A549 (cell line): Measurements from ENCODE around the gene OR1J1. TPM values are rescaled to one million over a fixed set of nuclear protein-coding genes. Genes with fewer than 3 reads are reported as not detected.

Source experiments
- ATAC-seq, 2 experiments: fragments of 200-7000 bp in 1 of 2; fragments of >200 bp in 1 of 2; cut with Nextera tagmentation in 1 of 2; cut with Tn5 transposase in 1 of 2; 3 replicates each; pipeline versions ENCODE4 v1.8.0 to v1.9.1; 2018 to 2020; ENCODE audit warnings: mild to moderate bottlenecking in 1 of 2, moderate library complexity in 1 of 2
- CTCF ChIA-PET: fragments of 300-600 bp; sonication (Branson Sonifier 250); formaldehyde crosslinking; extraction: SDS; loops from one replicate; lab custom pipeline; 2021; ENCODE audit warnings: antibody characterized with exemption, inconsistent platforms; lab: Yijun Ruan, JAX
- POLR2A ChIA-PET: fragments of 350-600 bp; formaldehyde crosslinking; extraction: SDS; loops from one replicate; lab custom pipeline; 2021; ENCODE audit warnings: antibody characterized with exemption, inconsistent platforms; lab: Yijun Ruan, JAX
- DNase-seq, 2 experiments: peaks; one replicate each; pipeline versions ENCODE4 v3.0.0 to v3.0.0-alpha.2; 2011 to 2016; ENCODE audit warnings: low read depth in 1 of 2, low spot score in 1 of 2
- FAIRE-seq: peaks from 2 replicates; lab custom pipeline; 2011; peaks lifted over from hg19 to GRCh38; lab: Jason Lieb, UNC
- H3K27ac ChIP-seq, 2 experiments: fragments of >200 bp; sonication (Bioruptor Twin); formaldehyde crosslinking; 3 replicates each; pipeline ENCODE4 v1.5.1; 2016 to 2017
- H3K4me1 ChIP-seq: fragments of >200 bp; sonication (Bioruptor Twin); formaldehyde crosslinking; 3 replicates; pipeline ENCODE4 v1.6.1; 2016
- H3K4me2 ChIP-seq: fragments of >200 bp; sonication (Bioruptor Twin); formaldehyde crosslinking; 3 replicates; pipeline ENCODE4 v1.6.1; 2016
- H3K4me3 ChIP-seq: fragments of >200 bp; sonication (Bioruptor Twin); formaldehyde crosslinking; 3 replicates; pipeline ENCODE4 v1.5.1; 2016
- H3K9me3 ChIP-seq: fragments of >200 bp; sonication (Bioruptor Twin); formaldehyde crosslinking; 3 replicates; pipeline ENCODE4 v1.6.1; 2016
- BHLHE40 ChIP-seq: IDR thresholded peaks from 2 replicates; pipeline ENCODE4 v1.6.1; 2012; ENCODE audit warnings: low read depth, low read length, inconsistent platforms
- CBX8 ChIP-seq: fragments of 200-600 bp; sonication (generic); IDR thresholded peaks from 2 replicates; pipeline ENCODE4 v1.6.1; 2016
- CHD2 ChIP-seq: fragments of 150-350 bp; IDR thresholded peaks from 2 replicates; pipeline ENCODE4 v1.6.1; 2014; ENCODE audit warnings: low read length; ENCODE audit not compliant: partially characterized antibody
- CHD4 ChIP-seq: fragments of 200-600 bp; sonication (generic); IDR thresholded peaks from 2 replicates; pipeline ENCODE4 v1.6.1; 2016; ENCODE audit warnings: antibody characterized with exemption, mild to moderate bottlenecking, borderline replicate concordance
- EHF ChIP-seq: fragments of 250-450 bp; sonication (Bioruptor Pico); IDR thresholded peaks from 2 replicates; pipeline ENCODE4 v1.5.0; 2020; ENCODE audit warnings: mild to moderate bottlenecking
- EHMT2 ChIP-seq: fragments of 200-600 bp; sonication (generic); IDR thresholded peaks from 2 replicates; pipeline ENCODE4 v1.6.1; 2016; ENCODE audit warnings: antibody characterized with exemption, low read depth, mild to moderate bottlenecking, moderate library complexity
- EP300 ChIP-seq, 2 experiments: fragments of >200 bp; sonication (Bioruptor Twin); formaldehyde crosslinking; IDR thresholded peaks; 2 replicates in 1 of 2; 3 replicates in 1 of 2; pipeline ENCODE4 v1.6.1; 2016 to 2017
- ESRRA ChIP-seq: fragments of 150-350 bp; IDR thresholded peaks from 2 replicates; pipeline ENCODE4 v1.6.1; 2014; ENCODE audit warnings: mild to moderate bottlenecking, low read length, borderline replicate concordance
- FOSB ChIP-seq: fragments of 250-450 bp; sonication (Bioruptor Pico); IDR thresholded peaks from 2 replicates; pipeline ENCODE4 v1.5.0; 2020; ENCODE audit warnings: mild to moderate bottlenecking, moderate library complexity
- FOSL2 ChIP-seq, 2 experiments: fragments of 450-650 bp in 1 of 2; fragments of >200 bp in 1 of 2; sonication (Bioruptor Twin) in 1 of 2; formaldehyde crosslinking; IDR thresholded peaks; 2 replicates each; pipeline versions ENCODE4 v1.5.0 to v1.6.1; 2016 to 2020; ENCODE audit warnings: mild to moderate bottlenecking in 1 of 2, moderate library complexity in 1 of 2
- FOXS1 ChIP-seq: fragments of 250-450 bp; sonication (Bioruptor Pico); IDR thresholded peaks from 2 replicates; pipeline ENCODE4 v1.5.0; 2020; ENCODE audit warnings: mild to moderate bottlenecking, moderate library complexity
- GATA3 ChIP-seq: IDR thresholded peaks from 2 replicates; pipeline ENCODE4 v1.6.1; 2012; ENCODE audit warnings: borderline replicate concordance
- HEYL ChIP-seq: fragments of 250-450 bp; sonication (Bioruptor Pico); IDR thresholded peaks from 2 replicates; pipeline ENCODE4 v1.8.0; 2021; ENCODE audit warnings: mild to moderate bottlenecking, moderate library complexity
- HOXA7 ChIP-seq: fragments of 250-450 bp; sonication (Bioruptor Pico); IDR thresholded peaks from 2 replicates; pipeline ENCODE4 v1.5.0; 2020; ENCODE audit warnings: mild to moderate bottlenecking, moderate library complexity
- HOXB13 ChIP-seq: fragments of 250-450 bp; sonication (Bioruptor Pico); IDR thresholded peaks from 2 replicates; pipeline ENCODE4 v1.5.0; 2020; ENCODE audit warnings: low read depth, mild to moderate bottlenecking, moderate library complexity
- MAFK ChIP-seq: fragments of 450-650 bp; IDR thresholded peaks from 2 replicates; pipeline ENCODE4 v1.6.1; 2014; ENCODE audit not compliant: partially characterized antibody
- MAX ChIP-seq: IDR thresholded peaks from 2 replicates; pipeline ENCODE4 v1.6.1; 2012
- NFE2L2 ChIP-seq: fragments of 150-350 bp; conservative IDR thresholded peaks from 2 replicates; pipeline ENCODE4 v1.6.1; 2014; ENCODE audit warnings: low read length
- NR3C1 ChIP-seq: fragments of >200 bp; sonication (Bioruptor Twin); formaldehyde crosslinking; IDR thresholded peaks from 3 replicates; pipeline ENCODE4 v1.6.1; 2017
- PBX3 ChIP-seq: IDR thresholded peaks from 2 replicates; pipeline ENCODE4 v1.6.1; 2012
- RARB ChIP-seq: fragments of 250-450 bp; sonication (Bioruptor Pico); IDR thresholded peaks from 2 replicates; pipeline ENCODE4 v1.8.0; 2021; ENCODE audit warnings: mild to moderate bottlenecking, moderate library complexity
- RCOR1 ChIP-seq: fragments of 150-350 bp; IDR thresholded peaks from 2 replicates; pipeline ENCODE4 v1.6.1; 2014; ENCODE audit warnings: antibody characterized with exemption, low read length, low read depth
- SREBF2 ChIP-seq: fragments of 450-650 bp; IDR thresholded peaks from 2 replicates; pipeline ENCODE4 v1.6.1; 2014; ENCODE audit warnings: mild to moderate bottlenecking, moderate library complexity
- TFCP2L1 ChIP-seq: fragments of 250-450 bp; sonication (Bioruptor Pico); IDR thresholded peaks from 2 replicates; pipeline ENCODE4 v1.5.0; 2021; ENCODE audit warnings: mild to moderate bottlenecking
- ZNF302 ChIP-seq: fragments of 250-450 bp; sonication (Bioruptor Pico); IDR thresholded peaks from 2 replicates; pipeline ENCODE4 v1.9.0; 2021; ENCODE audit warnings: inconsistent platforms, mild to moderate bottlenecking, moderate library complexity
- WGBS: methylation state at CpG from one replicate; pipeline ENCODE4 v1.1.6; 2017; ENCODE audit errors: missing lambda C conversion rate; 5-methylcytosine and 5-hydroxymethylcytosine counted together
- polyA minus RNA-seq: library from RNA; depleted of rRNA, polyadenylated mRNA; stranded (reverse); fragments of >200 nt; gene quantifications from 2 replicates; pipeline ENCODE4 v1.2.3, GENCODE V29; 2011; rRNA and poly(A)+ RNA removed
- polyA plus RNA-seq, 4 experiments: library from polyadenylated mRNA; depleted of rRNA in 3 of 4; stranded (reverse); fragments of >200 nt; fragmentation: RNase III in 1 of 4; extraction: RNeasy Plus Mini Kit Qiagen cat#74134 plus additional on column Dnase treatment in 1 of 4; gene quantifications; 2 replicates in 3 of 4; 3 replicates in 1 of 4; pipeline ENCODE4 v1.2.3, GENCODE V29; 2011 to 2017
- TF ChIP-seq, protein P1 (sequence below): fragments of 250-450 bp; sonication (Bioruptor Pico); IDR thresholded peaks from 2 replicates; pipeline ENCODE4 v1.5.0; 2020; ENCODE audit warnings: low read depth, mild to moderate bottlenecking, moderate library complexity

OR1J1 gene
- not detected in 2 replicates for polyA plus RNA-seq (2011; rRNA removed)
- polyA plus RNA-seq (2012; cell fraction: cytosol; rRNA removed): not detected in 2 replicates
- polyA plus RNA-seq (2012; cell fraction: nucleus; rRNA removed): not detected in 2 replicates
- polyA plus RNA-seq (2017; fragmentation: RNase III; extraction: RNeasy Plus Mini Kit Qiagen cat#74134 plus additional on column Dnase treatment): not detected in 3 replicates
- not detected in 2 replicates for polyA minus RNA-seq

- ChIA-PET POLR2A (no interaction called here), CTCF (interaction anchor here (1.1 kb wide), 1 partner anchor 12 kb away, joined by 5 read pairs; no protein-coding TSS in a partner anchor)
- ATAC-seq (no peak), FAIRE-seq (no peak), DNase-seq (no peak)
- H3K9me3 ChIP-seq: no peaks in the 10 kb centered on the region
- H3K4me2 ChIP-seq: no peak within 1 kb of the TSS
- no peak for TF ChIP-seq MAFK
- TF ChIP-seq MAX: no peak
- TF ChIP-seq ESRRA: no peak
- TF ChIP-seq NR3C1: no peak
- TF ChIP-seq NFE2L2: no peak
- TF ChIP-seq FOSB (CRISPR knock-in tag): no peak
- no peak for TF ChIP-seq EP300 (IDR thresholded peaks at IDR 0.05)
- TF ChIP-seq EHMT2: no peak
- WGBS: 87% methylated on average over 6 of the region's 6 CpGs
- H3K4me3 ChIP-seq: no peak within 1 kb of the TSS
- no peak within 1 kb of the TSS for H3K27ac ChIP-seq
- no peaks in the 10 kb centered on the region for H3K4me1 ChIP-seq
Observed at GRCh38 chr9:122477826-122478225, at the start of gene OR1J1. Gene OR1J1, minus strand, starts transcription at chr9:122477926. Its CDS starts 0 bp downstream, at chr9:122477926.

GRCh38 chr9:122527193-122527592 lies 49.5 kb upstream of the OR1J1 start, which contains the start of gene OR1N1:
Gene OR1N1, minus strand, starts transcription at chr9:122527293. Its CDS starts 0 bp downstream, at chr9:122527293.
- ChIA-PET POLR2A (no interaction called here), CTCF (interaction anchor here (0.7 kb wide), 1 partner anchor 23 kb away, joined by 3 read pairs; no protein-coding TSS in a partner anchor)
- 47% methylated on average over 3 of the region's 3 CpGs for WGBS
- DNase-seq (no peak), ATAC-seq (no peak), FAIRE-seq (no peak)
- H3K9me3 ChIP-seq: no peaks in the 10 kb centered on the region
- H3K27ac ChIP-seq: no peak within 1 kb of the TSS
- H3K4me3 ChIP-seq: no peak within 1 kb of the TSS
- TF ChIP-seq EP300 (IDR thresholded peaks at IDR 0.05): no peak
- no peak for TF ChIP-seq CBX8
- no peak for TF ChIP-seq HEYL (CRISPR knock-in tag)
- no peak for TF ChIP-seq EHF (CRISPR knock-in tag)
- TF ChIP-seq PBX3: no peak
- no peak for TF ChIP-seq GATA3
- TF ChIP-seq EHMT2: no peak
- TF ChIP-seq BHLHE40: no peak
- no peak for TF ChIP-seq NFE2L2
- TF ChIP-seq HOXB13 (CRISPR knock-in tag): no peak
- TF ChIP-seq RARB: no peak
- no peaks in the 10 kb centered on the region for H3K4me1 ChIP-seq
- no peak within 1 kb of the TSS for H3K4me2 ChIP-seq

GRCh38 chr9:122526602-122527001 lies 48.9 kb upstream of the OR1J1 start:
- no peak for ATAC-seq
- Histone ChIP-seq H3K9me3 (no peaks in the 10 kb centered on the region), H3K27ac (no peak overlapping the region), H3K4me2 (no peak overlapping the region), H3K4me1 (no peaks in the 10 kb centered on the region), H3K4me3 (no peak overlapping the region)
- TF ChIP-seq NR3C1 (no peak), TFCP2L1 (CRISPR knock-in tag) (no peak), HOXA7 (no peak), PBX3 (no peak), RCOR1 (no peak), CHD4 (no peak), CHD2 (no peak), EP300 (IDR thresholded peaks at IDR 0.05) (no peak), GATA3 (no peak), FOXS1 (CRISPR knock-in tag) (no peak), SREBF2 (no peak), MAX (no peak), ZNF302 (CRISPR knock-in tag) (no peak), FOSL2 (IDR thresholded peaks at IDR 0.05) (no peak), FOSL2 (CRISPR knock-in tag; IDR thresholded peaks at IDR 0.05) (no peak)
- TF ChIP-seq, protein P1, sequence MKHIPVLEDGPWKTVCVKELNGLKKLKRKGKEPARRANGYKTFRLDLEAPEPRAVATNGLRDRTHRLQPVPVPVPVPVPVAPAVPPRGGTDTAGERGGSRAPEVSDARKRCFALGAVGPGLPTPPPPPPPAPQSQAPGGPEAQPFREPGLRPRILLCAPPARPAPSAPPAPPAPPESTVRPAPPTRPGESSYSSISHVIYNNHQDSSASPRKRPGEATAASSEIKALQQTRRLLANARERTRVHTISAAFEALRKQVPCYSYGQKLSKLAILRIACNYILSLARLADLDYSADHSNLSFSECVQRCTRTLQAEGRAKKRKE: no peak
- no peak for DNase-seq
- no peak for FAIRE-seq
- POLR2A ChIA-PET: no interaction called here
- WGBS: 34% methylated on average over 10 of the region's 10 CpGs
- CTCF ChIA-PET: no interaction called here
